ENCODE results near the gene ERBB4.

ERBB4 gene

GRCh38 chr2:212538305-212539071 lies at the start of gene ERBB4:
Gene ERBB4, minus strand, starts transcription at chr2:212538802. Its CDS starts 272 bp downstream, at chr2:212538530.
- peak; percentile 33 for DNase-seq

DNA sequence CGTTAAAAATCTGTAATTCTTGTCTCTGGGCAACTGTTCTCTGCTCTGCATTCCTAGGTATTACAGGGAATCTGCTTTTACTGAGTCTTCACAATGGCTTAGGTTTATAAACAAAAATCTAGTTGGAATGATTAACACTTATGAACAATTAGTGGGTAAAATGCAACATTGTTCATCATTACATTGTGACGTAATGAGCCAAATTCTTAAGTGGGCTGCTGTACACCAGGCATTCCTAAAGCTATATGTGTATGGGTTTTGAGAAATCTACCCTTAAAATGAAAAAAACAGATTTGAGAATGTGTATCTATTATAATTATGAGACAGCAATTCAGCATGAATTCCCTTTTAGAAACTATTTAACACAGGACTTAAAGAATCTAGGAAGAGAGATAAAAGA lies 41.5 kb upstream of the ERBB4 start:
- no peak for DNase-seq

GRCh38 chr2:212556296-212556695 lies 17.7 kb upstream of the ERBB4 start:
- no peak for DNase-seq

- no peak for DNase-seq
Measured at GRCh38 chr2:212554233-212554632, 15.6 kb upstream of the ERBB4 start.

DNA sequence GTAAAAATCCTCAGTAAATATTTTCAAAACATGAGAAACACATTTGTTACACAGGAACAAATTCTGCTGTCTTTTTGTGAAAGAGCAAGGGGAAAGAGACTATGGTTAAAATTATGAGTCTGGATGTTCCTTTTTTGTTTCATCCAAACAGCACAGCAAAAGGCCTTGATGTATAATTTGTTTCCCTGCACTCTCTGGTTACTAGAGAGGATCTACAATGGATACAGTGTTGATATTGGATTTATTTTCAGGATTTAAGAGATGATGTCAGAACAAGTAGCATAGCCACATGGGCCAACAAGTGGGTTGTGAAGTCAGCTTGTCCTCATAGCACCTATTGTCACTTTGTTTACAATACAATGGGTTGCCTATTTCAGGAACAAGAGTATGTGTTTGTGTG lies 11.3 kb upstream of the ERBB4 start:
- no peak for DNase-seq

GRCh38 chr2:212549463-212549862 lies 10.9 kb upstream of the ERBB4 start:
- DNase-seq, result no peak

DNA sequence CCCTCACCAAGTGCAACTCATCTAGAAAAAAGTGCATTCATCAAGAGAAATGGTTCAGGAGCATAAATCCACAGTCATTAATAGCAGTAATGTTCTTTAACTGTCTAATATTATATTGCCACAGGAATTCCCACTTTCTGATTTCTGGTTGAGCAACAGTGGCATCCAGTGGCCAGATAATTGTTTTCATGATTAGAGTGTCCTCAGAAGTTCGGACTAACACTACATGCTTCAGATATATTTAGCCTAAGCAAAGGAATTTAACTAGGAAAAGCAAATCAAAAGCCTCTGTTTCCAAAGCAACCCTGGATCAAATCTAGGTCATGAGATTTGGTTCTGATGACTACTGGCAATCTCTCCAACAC lies 9.8 kb upstream of the ERBB4 start:
- DNase-seq, result peak; percentile 23

DNA sequence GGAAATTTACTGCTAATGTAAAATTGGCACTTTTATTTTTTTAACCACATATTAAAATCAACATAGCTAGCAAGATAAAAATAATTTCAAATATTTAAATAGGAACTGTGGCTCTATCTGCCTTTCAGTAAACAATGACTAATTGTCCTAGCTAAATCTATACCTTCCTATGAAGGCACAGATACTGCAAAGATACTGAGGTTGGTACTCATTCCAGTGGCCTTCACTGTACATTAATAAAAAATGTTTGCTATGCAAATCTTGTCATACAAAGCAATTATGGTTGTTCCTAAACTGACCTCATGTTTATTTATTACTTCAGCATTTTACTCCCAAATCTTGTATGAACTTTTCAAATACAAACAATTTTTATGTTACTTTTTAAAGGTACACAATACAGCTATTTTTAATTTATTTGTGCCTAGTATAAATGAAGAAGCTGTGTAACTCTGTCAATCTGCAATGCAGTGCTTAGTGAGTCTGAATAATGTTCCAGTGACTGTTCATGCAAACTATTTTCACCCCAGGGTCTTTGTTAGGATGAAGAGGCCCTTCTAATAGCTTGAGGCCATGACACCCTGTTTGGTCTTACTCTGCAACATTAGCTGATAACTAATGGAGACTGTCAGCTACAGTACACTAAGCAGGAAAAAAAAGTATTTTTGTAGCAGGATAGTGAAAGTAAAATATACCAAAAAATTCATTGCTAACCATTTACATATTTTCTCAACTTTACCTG lies 9.3 kb upstream of the ERBB4 start:
- no peak for DNase-seq

DNA sequence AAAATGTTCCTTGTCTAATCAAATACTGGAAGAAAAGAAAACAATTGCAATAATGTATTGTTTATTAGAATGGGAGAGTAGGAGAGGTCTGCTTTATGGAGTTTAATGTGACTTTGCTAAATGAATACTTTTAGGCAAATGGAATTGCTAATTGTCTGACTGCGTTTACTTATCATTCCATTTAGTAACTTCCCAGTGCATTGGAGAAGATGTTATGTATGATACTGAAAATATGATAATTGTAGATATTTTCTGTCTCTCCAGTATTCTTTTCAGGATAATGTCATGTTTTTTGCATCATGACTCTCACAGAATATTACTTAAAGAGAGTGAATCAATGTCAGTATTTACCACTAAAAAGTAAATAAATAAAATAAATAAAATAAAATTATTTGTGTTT lies 8.1 kb upstream of the ERBB4 start:
- DNase-seq, result no peak

GRCh38 chr2:212540341-212540740 lies 1.7 kb upstream of the ERBB4 start:
- no peak for DNase-seq

DNA sequence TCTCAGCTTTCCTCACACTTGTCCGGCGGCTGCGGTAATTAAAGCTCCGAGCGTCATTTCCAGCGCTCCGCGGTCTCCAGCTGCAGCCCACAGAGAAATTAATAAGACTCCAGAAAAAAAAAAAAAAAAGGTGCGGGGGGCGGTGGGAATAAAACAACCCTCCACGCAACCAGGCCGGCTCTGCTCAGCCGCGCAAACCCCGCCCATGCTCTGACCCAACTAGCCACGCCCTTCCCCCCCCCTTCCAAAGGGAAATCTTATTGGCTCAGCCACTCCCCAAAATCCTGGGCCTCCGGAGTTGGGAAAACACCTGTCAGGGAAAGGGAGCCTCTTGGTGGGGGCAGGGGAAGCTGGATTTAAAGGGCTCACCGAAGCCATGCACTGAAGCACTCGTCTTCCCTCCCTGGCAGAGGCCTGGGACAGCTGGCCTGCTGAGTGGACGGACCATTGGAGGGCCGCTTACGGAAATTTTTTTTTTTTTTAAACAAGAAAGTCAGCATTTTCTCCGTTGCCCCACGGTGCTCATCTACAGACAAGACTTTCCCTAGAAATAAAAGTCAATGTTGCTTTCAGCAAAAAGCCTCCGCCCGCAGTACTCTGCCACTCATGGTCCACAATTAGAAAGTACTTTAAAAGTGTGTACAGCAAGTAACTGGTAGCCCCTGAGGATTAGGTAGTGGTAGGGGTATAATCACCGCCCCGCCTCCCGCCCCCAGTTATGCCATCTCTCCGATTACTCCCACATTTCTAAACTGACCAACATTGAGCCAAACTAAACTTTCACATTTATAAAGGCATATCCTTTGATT lies 674 bp upstream of the ERBB4 start:
- DNase-seq, result peak; percentile 78

DNA sequence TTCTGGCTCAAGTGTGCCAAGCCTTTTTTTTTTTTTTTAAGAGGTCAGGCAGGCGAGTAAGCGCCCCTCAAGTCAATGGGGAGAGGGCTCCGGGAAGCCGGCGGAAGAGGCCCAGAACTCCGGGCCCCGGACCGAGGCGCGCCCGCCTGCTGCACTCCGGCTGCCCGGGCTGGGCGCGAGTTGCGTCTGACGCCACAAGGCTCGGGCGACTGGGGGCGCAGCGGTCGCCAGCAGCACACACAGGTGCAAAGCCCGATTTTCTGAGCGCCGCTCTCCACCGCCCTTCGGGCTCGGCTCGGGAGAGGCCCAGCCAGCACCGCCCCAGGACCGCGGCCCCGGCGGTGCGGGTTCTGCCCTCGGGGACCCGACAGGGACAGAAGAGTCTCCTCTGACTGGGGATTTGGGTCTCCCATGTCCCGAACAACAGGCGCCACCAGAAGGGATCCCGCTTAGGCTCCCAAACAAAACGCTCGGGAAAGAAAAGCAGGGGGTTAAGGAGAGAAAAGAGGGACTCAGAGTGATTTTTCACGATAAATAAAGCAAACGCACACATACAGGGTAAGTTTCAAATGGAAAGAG lies 787 bp downstream of the ERBB4 start:
- peak; percentile 29 for DNase-seq

DNA sequence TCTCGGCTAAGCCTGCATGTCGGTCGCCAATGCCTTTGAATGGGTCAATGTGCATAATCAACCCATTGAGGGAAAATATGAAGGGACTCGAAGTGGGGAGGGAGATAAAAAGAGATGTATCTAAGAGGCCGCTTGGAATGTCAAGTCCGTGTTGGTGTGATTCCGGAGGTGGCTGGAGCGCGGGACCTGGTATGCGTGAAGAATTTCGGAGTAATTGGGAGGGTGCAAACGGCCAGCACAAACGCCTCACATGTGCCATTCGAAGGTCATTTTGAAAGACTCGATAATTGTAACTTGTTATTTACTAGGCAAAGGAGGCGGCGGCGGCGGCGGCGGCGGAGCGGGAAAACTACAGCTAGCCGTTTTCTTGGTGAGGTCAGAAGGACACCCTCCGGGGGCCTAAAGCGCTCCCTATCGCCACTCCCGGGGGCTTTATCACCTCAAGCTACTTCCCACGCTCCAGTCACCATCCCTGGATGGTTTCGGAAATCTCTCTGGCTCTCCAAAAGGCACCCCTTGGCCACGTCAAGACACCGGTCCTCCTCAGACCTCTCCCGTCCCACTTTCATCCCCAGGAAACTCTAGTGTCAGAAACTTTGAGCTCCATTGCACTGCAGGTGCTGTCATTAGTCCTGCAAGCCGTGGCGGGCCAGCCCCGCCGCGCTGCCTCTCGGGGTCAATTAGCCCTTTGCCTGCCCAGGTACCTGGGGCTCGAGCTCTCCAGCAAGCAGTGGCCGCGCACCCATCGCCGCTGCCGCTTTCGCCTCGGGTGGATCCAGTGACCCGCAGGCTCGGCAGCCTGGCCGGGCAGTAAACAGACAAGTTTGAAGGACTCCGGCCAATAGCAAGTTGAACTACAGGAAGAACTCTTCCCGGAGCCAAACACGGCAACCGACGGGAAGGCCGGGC lies 1.5 kb downstream of the ERBB4 start:
- peak; percentile 35 for DNase-seq

GRCh38 chr2:212535996-212536816 lies 2.4 kb downstream of the ERBB4 start:
- DNase-seq, result no peak

DNA sequence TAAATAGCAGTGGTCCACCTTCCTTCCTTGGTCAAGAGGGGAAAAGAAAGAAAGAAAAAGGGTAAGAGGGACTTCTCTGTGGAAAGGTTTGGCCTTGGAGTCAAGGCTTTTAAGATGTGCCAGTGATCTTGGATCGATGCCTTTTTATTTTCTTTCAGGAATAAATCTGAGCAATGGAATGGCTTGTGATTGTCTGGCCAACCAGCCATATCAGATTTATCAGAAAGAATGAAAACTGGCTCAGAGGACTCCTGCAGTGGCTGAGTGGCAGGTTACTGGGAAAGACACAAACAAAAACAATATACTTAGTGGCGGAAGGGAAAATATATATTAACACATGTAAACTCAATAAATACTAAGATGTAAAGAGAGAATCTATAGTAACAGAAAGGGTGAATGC lies 4.3 kb downstream of the ERBB4 start:
- DNase-seq, result no peak

DNA sequence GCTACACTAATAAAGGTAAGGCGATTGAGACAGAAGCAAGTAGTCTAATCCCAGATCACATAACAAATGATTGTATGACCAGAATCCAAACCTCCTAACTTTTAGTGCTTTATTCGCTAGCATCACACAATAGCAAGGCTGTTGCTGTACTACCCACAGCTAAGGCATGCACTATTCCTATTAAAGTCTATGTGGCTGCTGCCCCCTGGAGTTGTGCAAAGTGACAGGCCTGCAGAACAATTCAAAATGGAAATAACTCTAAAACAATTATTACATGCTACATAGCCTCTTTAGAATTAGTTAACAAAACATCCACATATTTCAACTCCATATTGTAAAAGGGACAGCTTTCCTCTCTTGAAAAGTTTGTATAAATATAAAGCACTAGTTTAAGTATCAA lies 6.0 kb downstream of the ERBB4 start:
- DNase-seq, result no peak

DNA sequence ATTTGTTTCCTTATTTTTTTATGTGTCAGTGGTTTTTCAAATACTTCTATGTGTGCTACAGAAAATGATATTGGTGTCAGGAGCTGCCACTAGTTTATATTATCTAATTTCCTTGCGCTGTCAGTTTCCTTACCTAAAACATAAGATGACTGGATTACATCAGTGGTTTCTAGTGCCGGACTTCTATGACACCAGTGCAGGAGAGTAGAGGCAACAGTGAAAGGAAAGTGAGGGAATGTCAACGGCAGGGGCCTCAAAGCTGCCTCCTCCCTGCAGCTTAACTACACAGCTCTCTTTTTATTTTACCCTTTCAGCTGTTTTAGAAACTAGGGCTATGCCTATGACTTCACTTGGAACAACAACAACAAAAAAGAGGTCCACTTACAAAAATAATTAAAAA lies 6.5 kb downstream of the ERBB4 start:
- DNase-seq, result no peak

GRCh38 chr2:212531499-212531898 lies 7.1 kb downstream of the ERBB4 start:
- no peak for DNase-seq

- no peak for DNase-seq
Measured at GRCh38 chr2:212530991-212531390, 7.6 kb downstream of the ERBB4 start.

- DNase-seq, result no peak
Measured at GRCh38 chr2:212530373-212530772, 8.2 kb downstream of the ERBB4 start.
